Activated CD4-positive, alpha-beta T cell treated with anti-CD3 and anti-CD28 coated beads, Interleukin-2, amount 10 ng/mL, durations not matched to agents 7 days and 5 days (primary cell): Measurements from ENCODE around the gene TTLL6. TPM values are rescaled to one million over a fixed set of nuclear protein-coding genes. Genes with fewer than 3 reads are reported as not detected.

Experiments
- CTCF ChIA-PET: fragments of 350-600 bp; sonication (Branson Sonifier 250); formaldehyde crosslinking; loops from one replicate; lab custom pipeline; 2021; ENCODE audit warnings: antibody characterized with exemption; lab: Charles Lee
- POLR2A ChIA-PET: fragments of 350-600 bp; sonication (Branson Sonifier 250); formaldehyde crosslinking; loops from one replicate; lab custom pipeline; 2021; ENCODE audit warnings: antibody characterized with exemption; lab: Charles Lee
- DNase-seq: peaks from one replicate; pipeline ENCODE4 v3.0.0-alpha.2; 2020
- H3K27ac Mint-ChIP-seq: one replicate; pipeline ENCODE4 v1.8.0; 2021; ENCODE audit warnings: mild to moderate bottlenecking, moderate library complexity, mixed read lengths
- H3K27me3 Mint-ChIP-seq: one replicate; pipeline ENCODE4 v1.8.0; 2021; ENCODE audit warnings: mixed read lengths
- H3K36me3 Mint-ChIP-seq: one replicate; pipeline ENCODE4 v1.8.0; 2021; ENCODE audit warnings: low read depth, mixed read lengths
- H3K4me1 Mint-ChIP-seq: one replicate; pipeline ENCODE4 v1.8.0; 2021; ENCODE audit warnings: mixed read lengths
- H3K4me3 Mint-ChIP-seq: one replicate; pipeline ENCODE4 v1.8.0; 2021; ENCODE audit warnings: mild to moderate bottlenecking, moderate library complexity, mixed read lengths
- H3K9me3 Mint-ChIP-seq: one replicate; pipeline ENCODE4 v1.8.0; 2021; ENCODE audit warnings: mixed read lengths
- total RNA-seq, 2 experiments: library from RNA; stranded (reverse); gene quantifications; one replicate each; pipeline ENCODE4 v1.2.3, GENCODE V29; 2021

TTLL6 gene
- total RNA-seq, 2 experiments from 2014 or later = not detected

- CTCF ChIA-PET = interaction anchor here (1.2 to 2.0 kb wide), 2 partner anchors 13 to 93 kb away, joined by 3 to 4 read pairs; no protein-coding TSS in a partner anchor
- Mint-ChIP-seq H3K4me1 (peaks cover 14% of the 10 kb centered on the region), H3K27me3 (peaks cover 96% of the 10 kb centered on the region), H3K27ac (no peak overlapping the region), H3K9me3 (no peaks in the 10 kb centered on the region), H3K36me3 (peaks cover 3% of the 10 kb centered on the region), H3K4me3 (no peak overlapping the region)
- POLR2A ChIA-PET = no interaction called here
- DNase-seq = no peak
Measured at GRCh38 chr17:48729335-48730239, 87.4 kb downstream of the TTLL6 start.

- no peak within 1 kb of the TSS for H3K27ac Mint-ChIP-seq
- H3K36me3 Mint-ChIP-seq = peaks cover 2% of the 10 kb centered on the region
- ChIA-PET CTCF (interaction anchor here (1.4 kb wide), 1 partner anchor 9 kb away, joined by 3 read pairs; no protein-coding TSS in a partner anchor), POLR2A (no interaction called here)
- no peak for DNase-seq
- H3K9me3 Mint-ChIP-seq = no peaks in the 10 kb centered on the region
- H3K27me3 Mint-ChIP-seq = peaks cover 96% of the 10 kb centered on the region
- H3K4me1 Mint-ChIP-seq = peaks cover 21% of the 10 kb centered on the region
- H3K4me3 Mint-ChIP-seq = peak within 1 kb of the TSS; percentile 10
Measured at GRCh38 chr17:48728232-48729231, 88.5 kb downstream of the TTLL6 start, which contains the start of gene HOXB13. TSS of gene HOXB13 (minus strand) at chr17:48728750. CDS start at chr17:48728593, 157 bp downstream.

GRCh38 chr17:48727415-48728175, 89.4 kb downstream of the TTLL6 start:
- Mint-ChIP-seq H3K36me3 (no peaks in the 10 kb centered on the region), H3K27me3 (peaks cover 96% of the 10 kb centered on the region), H3K27ac (no peak overlapping the region), H3K4me1 (peaks cover 24% of the 10 kb centered on the region), H3K9me3 (no peaks in the 10 kb centered on the region), H3K4me3 (no peak overlapping the region)
- POLR2A ChIA-PET = no interaction called here
- DNase-seq = no peak
- CTCF ChIA-PET = interaction anchor here (0.6 to 1.4 kb wide), 4 partner anchors 8 to 109 kb away, joined by 3 to 4 read pairs (median 4); no protein-coding TSS in a partner anchor

GRCh38 chr17:48726916-48727286, 90.1 kb downstream of the TTLL6 start:
- H3K4me3 Mint-ChIP-seq = no peak overlapping the region
- H3K4me1 Mint-ChIP-seq = peaks cover 26% of the 10 kb centered on the region

GRCh38 chr17:48726114-48726915, 90.7 kb downstream of the TTLL6 start:
- Mint-ChIP-seq H3K4me1 (peaks cover 26% of the 10 kb centered on the region), H3K27me3 (peaks cover 95% of the 10 kb centered on the region)
- POLR2A ChIA-PET = no interaction called here

More at GRCh38 chr17:48726916-48727286, 90.1 kb downstream of the TTLL6 start:
- ChIA-PET CTCF (interaction anchor here (0.8 to 1.1 kb wide), 3 partner anchors 25 to 152 kb away, joined by 3 to 5 read pairs (median 4); no protein-coding TSS in a partner anchor), POLR2A (no interaction called here)
- H3K9me3 Mint-ChIP-seq = no peaks in the 10 kb centered on the region
- H3K27me3 Mint-ChIP-seq = peaks cover 96% of the 10 kb centered on the region
- no peak for DNase-seq
- no peak overlapping the region for H3K27ac Mint-ChIP-seq
- no peaks in the 10 kb centered on the region for H3K36me3 Mint-ChIP-seq

GRCh38 chr17:48725288-48726064, 91.6 kb downstream of the TTLL6 start:
- H3K27me3 Mint-ChIP-seq = peaks cover 97% of the 10 kb centered on the region

More at GRCh38 chr17:48726114-48726915, 90.7 kb downstream of the TTLL6 start:
- no peak overlapping the region for H3K27ac Mint-ChIP-seq
- H3K4me3 Mint-ChIP-seq = no peak overlapping the region
- DNase-seq = no peak
- H3K36me3 Mint-ChIP-seq = no peaks in the 10 kb centered on the region
- CTCF ChIA-PET = interaction anchor here (1.0 to 3.8 kb wide), 6 partner anchors 24 to 159 kb away, joined by 3 to 24 read pairs (median 4); no protein-coding TSS in a partner anchor
- no peaks in the 10 kb centered on the region for H3K9me3 Mint-ChIP-seq

GRCh38 chr17:48725004-48725287, 92.1 kb downstream of the TTLL6 start:
- POLR2A ChIA-PET = no interaction called here

More at GRCh38 chr17:48725288-48726064, 91.6 kb downstream of the TTLL6 start:
- ChIA-PET POLR2A (no interaction called here), CTCF (interaction anchor here (0.6 to 3.8 kb wide), 16 partner anchors 11 to 409 kb away, joined by 3 to 24 read pairs (median 3); no protein-coding TSS in a partner anchor)
- no peaks in the 10 kb centered on the region for H3K36me3 Mint-ChIP-seq
- DNase-seq = no peak
- no peaks in the 10 kb centered on the region for H3K9me3 Mint-ChIP-seq
- peaks cover 26% of the 10 kb centered on the region for H3K4me1 Mint-ChIP-seq
- no peak overlapping the region for H3K4me3 Mint-ChIP-seq
- H3K27ac Mint-ChIP-seq = peak overlapping the region; percentile 60

GRCh38 chr17:48724251-48725003, 92.6 kb downstream of the TTLL6 start:
- ChIA-PET CTCF (interaction anchor here (0.5 to 3.8 kb wide), 30 partner anchors 8 to 410 kb away, joined by 3 to 24 read pairs (median 5); partner anchors contain the start of gene HOXB5), POLR2A (no interaction called here)
- Mint-ChIP-seq H3K36me3 (no peaks in the 10 kb centered on the region), H3K27me3 (peaks cover 96% of the 10 kb centered on the region), H3K27ac (peak overlapping the region; percentile 47), H3K9me3 (no peaks in the 10 kb centered on the region), H3K4me3 (peak overlapping the region; percentile 26), H3K4me1 (peaks cover 28% of the 10 kb centered on the region)
- peak; percentile 84 for DNase-seq

More at GRCh38 chr17:48725004-48725287, 92.1 kb downstream of the TTLL6 start:
- Mint-ChIP-seq H3K27me3 (peaks cover 97% of the 10 kb centered on the region), H3K9me3 (no peaks in the 10 kb centered on the region), H3K27ac (peak overlapping the region; percentile 60), H3K36me3 (no peaks in the 10 kb centered on the region), H3K4me3 (no peak overlapping the region), H3K4me1 (peaks cover 26% of the 10 kb centered on the region)
- DNase-seq = no peak
- CTCF ChIA-PET = interaction anchor here (0.6 to 3.8 kb wide), 17 partner anchors 10 to 409 kb away, joined by 3 to 24 read pairs (median 3); partner anchors contain the start of gene HOXB5

- peaks cover 30% of the 10 kb centered on the region for H3K4me1 Mint-ChIP-seq
- H3K27ac Mint-ChIP-seq = peak overlapping the region; percentile 65
- peaks cover 96% of the 10 kb centered on the region for H3K27me3 Mint-ChIP-seq
- ChIA-PET CTCF (interaction anchor here (0.5 to 3.8 kb wide), 27 partner anchors 9 to 1368 kb away, joined by 3 to 24 read pairs (median 5); partner anchors contain the start of gene HOXB5), POLR2A (interaction anchor here (0.5 kb wide), 1 partner anchor 76 kb away, joined by 3 read pairs; no protein-coding TSS in a partner anchor)
- DNase-seq = no peak
- H3K9me3 Mint-ChIP-seq = no peaks in the 10 kb centered on the region
- H3K36me3 Mint-ChIP-seq = no peaks in the 10 kb centered on the region
- peak overlapping the region; percentile 26 for H3K4me3 Mint-ChIP-seq
Measured at GRCh38 chr17:48723423-48724250, 93.4 kb downstream of the TTLL6 start.
